GM19468 (cell line): Measurements from ENCODE around the gene TRIM33.
"Not testable (repeated sequence)": the region's sequence is repeated elsewhere in the genome, so short reads cannot be mapped to it uniquely, and the experiment has no call there.

ENCODE experiments used
- ATAC-seq: cut with Tn5 transposase; IDR thresholded peaks from one replicate; pipeline ENCODE4 v1.9.1; 2021; ENCODE audit warnings: mild to moderate bottlenecking, moderate library complexity, moderate number of reproducible peaks; ENCODE audit not compliant: unreplicated experiment; ENCODE audit errors: extremely low read depth

TRIM33 gene

DNA sequence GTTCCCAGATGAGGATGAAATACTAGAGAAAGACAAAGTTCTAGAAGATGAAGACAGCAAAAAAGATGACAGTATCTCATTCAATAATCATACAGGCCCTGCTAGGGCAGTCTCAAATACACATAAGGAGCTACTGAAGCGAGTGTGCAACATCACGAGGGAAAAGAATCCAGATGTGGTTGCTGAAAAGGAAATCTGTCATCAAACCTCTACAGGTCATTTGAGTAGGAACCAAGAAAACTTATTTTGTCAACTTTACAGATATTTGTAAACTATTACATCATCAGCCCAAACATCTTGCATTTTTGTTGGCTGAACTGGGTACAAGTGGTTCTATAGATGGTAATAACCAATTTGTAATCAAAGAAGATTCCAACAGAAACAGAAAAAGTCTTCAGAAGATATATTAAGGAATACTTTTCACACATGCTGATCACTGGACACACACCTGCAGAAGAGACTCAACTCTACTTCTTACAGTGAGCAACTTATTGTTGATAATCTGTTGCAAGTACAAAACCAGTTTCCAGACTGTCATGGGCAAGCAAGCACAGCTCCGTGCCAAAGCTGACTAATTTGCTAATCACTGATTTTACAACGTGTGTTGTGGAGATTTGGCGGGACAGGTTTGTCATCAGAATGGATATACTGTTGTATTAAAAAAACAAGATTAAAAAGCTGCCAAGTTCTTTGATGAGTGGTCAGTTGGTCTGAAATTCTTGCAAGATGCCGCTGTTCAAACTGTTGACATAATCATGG lies 42.1 kb downstream of the TRIM33 start:
- no peak for ATAC-seq

DNA sequence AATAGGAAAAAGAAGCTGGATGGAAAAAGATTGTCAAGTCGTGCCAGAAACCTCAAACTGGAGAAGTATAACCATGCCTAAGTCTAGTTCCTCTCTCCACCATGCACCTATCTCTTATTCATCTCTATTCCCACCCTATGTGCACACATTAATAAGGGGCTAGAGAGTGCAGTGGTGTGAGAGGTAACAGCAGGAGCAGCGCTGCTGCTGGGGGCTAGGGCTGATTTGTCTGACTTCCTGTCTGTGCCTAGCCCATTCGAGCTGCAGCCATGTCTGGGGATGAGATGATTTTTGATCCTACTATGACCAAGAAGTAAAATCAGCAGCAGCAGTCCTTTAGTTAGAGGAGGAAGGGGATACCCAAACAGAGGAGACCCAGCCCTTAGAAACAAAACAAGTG lies 43.0 kb downstream of the TRIM33 start:
- ATAC-seq = no peak

DNA sequence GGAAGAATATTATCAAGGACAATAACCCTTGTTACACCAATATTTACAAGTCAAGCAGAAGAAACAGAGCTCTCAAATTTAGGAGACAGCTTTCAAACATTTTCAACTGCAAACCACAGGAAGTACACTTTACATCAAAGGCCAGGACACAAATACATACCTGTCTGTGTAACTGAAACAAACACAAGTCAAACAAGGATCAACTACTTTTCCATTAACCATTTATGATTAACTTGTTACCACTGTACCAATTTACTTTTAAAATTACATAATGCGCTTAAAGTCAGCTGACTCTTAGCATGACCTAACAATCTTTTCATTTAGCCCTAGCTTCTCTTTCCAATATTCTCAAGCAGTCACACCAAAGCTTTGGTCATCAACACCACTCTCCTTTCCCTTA lies 43.5 kb downstream of the TRIM33 start:
- ATAC-seq = peak; percentile 21

DNA sequence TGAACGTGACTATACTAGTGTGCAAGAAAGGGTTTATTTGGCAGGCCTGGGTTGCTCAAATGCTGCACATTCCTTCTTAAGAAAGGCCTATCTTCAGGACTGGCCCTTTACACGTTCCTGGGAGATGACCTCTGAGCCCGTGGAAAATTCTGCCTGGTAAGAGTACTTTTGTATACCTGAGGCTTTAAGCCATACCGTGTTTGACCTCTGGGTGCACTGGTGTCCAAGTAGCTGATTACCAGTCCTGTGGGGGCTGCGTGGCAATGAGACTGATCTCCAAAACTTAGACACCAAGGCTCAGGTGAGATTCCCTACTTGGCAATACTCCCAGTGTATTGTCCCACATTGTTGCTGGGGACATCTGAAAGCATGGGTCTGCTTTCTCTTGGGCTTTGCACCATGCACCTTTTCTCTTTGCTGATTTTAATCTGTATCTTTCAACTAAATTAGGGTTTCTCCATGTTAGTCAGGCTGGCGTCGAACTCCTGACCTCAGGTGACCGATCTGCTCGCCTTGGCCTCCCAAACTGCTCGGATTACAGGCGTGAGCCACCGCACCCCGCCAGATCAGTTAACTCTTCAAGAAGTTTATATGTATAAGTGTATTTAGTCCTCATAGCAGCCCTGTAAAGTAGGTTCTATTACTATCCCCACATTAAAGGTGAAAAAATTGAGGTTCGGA lies 44.5 kb downstream of the TRIM33 start:
- ATAC-seq = no peak

DNA sequence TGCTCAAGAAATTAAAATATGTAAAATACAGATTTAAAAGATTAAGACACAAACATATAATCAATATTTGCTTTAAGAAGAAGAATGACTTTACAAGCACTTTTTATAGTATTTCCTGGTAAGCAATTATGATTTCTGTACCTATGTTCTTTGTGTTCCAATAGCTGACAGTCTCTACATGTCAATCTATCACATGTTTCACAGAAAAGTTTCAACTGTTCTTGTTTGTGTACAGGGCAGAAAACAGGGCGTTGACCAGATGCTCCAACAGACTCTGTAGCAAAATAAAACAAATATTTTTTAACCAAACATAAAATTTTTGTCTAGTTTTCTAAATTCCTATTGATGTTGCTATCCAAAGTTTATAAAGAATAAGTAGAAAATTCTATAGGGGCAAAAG lies 48.0 kb downstream of the TRIM33 start:
- no peak for ATAC-seq

DNA sequence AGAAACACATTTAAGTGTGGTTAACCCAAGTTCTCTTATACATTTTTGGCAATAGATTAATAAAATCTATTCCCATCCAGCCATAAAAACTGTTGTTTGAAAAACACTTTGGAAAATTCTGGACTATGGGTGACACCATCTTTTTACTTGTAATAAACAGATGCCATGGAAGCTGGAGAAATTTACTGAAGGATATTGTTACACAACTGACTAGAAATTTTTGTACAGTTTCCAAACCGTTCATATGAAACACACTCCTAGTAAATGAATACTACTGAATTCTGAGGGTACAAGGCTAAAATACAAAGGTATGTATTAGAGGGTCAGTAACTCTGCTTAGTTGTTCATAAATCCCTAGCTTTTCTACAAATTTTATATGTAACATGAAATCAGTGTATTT lies 48.7 kb downstream of the TRIM33 start:
- ATAC-seq = no peak

DNA sequence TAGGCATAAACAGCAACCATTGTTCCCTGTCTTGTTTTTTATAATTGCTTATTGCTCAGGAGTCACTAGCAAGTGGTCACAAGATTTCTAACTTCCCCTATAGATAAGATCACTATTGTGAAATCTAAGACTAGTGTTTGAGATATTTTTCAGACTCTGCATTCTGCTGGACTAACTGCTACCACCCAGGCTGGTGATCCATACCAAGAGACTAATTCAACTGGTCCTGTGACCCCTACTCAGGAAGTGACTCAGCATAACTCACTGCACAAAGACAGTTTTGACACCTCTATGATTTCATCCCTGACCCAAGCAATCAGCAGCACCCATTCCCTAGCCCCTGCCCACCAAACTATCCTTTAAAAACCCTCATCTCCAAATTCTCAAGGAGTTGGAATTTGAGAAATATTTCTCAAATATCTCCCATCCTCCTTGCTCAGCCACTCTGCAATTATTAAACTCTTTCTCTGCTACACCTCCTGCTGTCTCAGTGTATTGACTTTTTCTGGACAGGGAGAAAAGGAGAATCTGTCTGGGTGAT lies 52.7 kb downstream of the TRIM33 start:
- no peak for ATAC-seq

DNA sequence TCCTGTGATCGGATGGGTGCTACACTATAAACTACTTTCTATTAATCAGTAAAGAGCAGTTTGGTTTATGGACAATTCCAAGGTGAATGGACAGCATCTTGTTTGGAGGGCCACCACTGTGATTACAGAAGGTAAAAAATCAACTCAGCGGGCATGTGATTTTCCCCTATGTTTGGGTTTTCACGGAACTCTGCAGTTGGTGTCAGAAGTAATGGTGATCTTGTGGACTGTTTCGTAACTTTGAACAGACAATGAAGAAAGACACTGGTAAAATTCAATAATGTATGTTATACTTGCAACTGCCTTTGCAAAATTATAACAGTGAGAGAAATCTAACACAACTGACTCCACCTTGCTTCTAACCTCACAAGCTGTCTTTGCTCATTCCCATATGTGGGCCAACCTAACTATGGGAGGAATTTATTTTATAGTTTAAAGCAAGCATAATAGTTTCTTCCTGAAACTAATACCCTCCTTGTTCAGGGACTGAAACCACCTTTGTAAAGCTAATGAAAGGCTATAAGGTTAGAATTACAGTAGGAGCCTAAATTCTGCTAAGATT lies 53.2 kb downstream of the TRIM33 start:
- ATAC-seq = no peak

DNA sequence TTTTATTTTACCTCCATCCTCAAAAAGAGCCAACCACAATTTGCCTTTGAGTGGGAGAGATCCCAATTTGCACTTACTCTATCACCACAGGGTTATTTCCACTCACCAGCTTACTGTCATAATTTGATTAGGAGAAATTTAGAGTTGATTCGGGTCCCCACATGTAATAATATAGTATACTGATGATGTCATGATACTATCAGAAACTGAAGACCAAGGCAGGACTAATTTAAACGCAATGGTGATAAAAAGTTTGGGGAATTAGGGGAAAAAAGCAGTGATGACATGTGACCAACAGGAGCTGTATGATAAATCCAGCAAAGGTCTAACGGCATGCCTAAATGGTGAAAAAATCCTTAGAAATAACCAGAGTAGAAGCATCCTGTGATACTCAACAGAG lies 54.4 kb downstream of the TRIM33 start:
- ATAC-seq = no peak

DNA sequence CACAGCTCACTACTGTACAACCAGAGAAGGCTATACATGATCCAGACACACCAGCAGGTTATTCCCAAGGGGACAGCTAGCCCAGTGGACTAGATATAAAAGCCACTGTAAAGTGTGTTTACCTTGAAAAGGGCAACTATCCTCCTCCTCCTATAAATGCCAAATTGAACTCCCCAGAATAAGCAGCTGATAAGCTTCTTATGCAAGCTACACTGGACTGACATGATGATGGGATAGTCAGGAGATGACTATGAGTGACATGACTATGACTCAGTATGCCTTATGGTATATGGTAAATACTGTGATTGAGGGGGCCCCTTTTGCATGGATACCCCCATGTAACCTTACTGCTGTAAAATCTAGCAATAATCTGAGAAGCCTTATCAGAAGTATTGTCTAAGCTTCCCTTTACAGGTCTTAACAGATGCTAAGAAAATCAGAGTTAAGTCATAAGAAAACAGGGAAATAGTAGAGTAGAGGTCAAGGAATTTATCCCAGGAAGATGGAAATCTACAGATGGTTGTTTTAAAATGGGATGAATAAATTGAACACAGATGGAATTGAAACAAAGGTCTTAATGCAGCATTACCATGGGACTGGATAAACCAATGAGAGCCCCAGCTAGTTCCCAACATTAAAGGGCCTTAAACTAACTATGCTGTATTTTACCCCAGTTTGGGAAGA lies 55.8 kb downstream of the TRIM33 start:
- no peak for ATAC-seq

DNA sequence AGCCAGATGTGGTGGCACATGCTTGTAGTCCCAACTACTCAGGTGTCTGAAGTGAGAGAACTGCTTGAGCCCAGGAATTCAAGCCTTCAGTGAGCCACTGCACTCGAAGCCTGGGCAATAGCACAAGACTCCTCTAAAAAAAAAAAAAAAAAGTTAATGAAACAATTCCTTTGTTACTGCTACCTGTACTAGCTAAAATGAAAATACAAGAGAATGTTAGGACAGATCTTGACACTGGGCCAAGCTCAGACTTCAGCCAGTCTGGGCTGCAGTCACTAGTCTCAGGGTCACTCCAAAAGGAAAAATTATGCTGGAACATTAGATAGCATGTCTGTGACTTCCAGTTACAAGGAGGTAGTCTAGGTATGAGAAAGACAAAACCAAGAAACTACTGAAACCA lies 56.5 kb downstream of the TRIM33 start:
- no peak for ATAC-seq

DNA sequence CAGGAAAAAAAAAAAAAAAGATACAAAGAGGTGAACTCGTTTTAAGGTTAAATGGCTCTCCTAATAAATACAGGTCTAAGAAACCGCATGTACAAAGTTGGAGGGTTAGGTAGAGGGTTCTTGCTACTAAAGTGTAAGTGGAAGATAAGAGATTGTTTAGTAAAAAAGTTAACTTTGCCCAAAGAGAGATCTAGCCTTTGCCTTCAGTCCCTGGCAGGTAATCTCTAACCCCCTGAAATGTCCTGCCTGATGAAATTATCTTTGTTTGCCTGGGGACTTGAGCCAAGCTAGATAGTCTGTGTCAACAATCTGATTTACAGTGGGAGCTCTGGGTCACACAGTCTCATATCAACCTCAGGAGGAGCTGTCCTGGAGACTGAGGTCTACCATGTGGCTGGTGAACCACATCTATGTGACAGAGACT lies 57.6 kb downstream of the TRIM33 start:
- no peak for ATAC-seq

DNA sequence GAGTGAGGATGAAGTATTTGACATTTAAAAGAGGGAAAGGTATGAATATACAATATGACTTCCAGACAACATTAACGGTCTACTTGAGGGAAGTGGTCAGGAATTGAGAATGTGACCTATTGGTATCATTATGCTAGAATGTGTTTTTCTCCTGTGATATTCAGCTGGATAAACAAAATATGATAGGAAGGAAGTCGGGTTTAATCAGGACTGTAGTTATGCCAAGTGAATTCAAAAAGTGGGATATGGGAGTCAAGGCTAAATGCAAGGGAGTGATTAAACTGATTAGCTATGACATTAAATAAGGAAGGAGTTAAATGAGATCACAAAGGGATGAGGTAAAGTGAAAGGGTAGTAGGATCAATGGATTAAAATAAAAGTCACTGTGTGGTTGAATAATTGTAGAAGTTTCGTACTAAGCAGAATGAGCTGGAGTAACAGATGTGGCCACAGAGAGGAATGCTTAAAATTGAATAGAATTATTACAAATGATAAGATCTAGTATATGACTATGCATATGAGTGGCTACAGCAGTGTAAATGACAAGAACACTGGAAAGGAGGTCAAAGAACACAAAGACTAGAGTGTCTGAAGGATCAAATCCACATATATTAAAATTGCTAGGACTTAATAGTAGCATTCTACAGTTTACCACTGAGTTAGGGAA lies 62.5 kb downstream of the TRIM33 start:
- ATAC-seq = no peak

DNA sequence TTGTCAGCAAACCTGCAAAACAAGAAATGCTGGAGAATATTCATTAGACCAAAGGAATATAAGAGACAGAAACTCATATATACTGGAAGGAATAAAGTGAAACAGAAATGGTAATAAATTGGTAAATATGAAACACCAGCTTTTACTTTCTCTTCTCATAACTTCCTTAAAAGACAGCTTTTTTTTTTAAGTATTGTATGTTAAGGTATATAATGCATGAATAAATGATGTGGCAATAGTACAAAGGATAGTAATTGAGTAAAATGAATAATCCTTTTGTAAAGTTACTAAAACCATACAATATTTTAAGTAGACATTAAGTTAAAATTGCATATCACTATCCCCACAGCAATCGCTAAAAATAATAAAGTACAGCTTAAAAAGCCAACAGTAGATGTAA lies 64.8 kb downstream of the TRIM33 start:
- no peak for ATAC-seq

DNA sequence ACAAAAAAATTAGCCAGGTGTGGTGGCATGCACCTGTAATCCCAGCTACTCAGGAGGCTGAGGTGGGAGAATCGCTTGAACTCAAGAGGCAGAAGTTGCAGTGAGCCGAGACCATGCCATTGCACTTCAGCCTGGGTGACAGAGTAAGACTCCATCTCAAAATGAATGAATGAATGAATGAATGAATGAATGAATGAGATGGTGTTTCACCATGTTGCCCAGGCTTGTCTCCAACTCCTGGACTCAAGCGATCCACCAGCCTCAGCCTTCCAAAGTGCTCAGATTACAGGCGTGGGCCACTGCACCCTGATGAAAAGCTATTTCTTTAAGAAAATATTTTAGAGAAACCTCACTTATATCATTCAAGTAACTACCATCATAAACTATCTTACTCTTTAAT lies 67.8 kb downstream of the TRIM33 start:
- ATAC-seq = not testable (repeated sequence)

DNA sequence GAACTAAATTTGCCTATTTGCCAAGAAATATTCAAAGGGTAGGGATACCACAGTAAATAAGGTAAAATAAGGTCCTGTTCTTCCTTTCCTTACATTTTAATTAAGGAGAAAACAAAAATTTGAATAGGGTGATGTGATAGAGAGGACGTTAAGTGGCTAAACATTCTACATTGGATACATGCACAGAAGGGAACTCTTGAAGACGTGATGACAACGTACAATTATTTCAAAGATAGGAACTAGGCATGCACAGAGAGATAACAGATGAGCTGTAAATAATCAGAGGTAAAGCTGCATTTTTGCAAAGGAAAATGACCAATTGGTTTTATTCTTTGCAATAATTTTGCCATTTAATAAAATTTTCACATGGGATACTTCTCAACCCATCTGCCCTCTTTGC lies 69.7 kb downstream of the TRIM33 start:
- ATAC-seq = no peak

DNA sequence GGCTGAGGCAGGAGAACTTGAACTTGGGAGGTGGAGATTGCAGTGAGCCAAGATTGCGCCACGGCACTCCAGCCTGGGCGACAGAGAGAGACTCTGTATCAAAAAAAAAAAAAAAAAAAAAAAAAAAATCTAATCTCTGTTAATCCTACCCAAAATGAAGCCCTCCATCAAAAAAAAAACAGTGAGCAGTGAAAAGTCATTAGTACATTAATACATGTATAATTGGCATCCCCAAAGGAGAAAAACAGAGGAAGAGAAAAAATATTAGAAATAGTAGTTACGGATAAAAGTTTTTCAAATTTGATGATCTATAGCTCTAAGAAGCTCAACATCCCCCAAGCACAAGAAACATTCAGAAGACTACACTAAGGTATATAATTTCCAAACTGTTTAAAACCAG lies 71.6 kb downstream of the TRIM33 start:
- no peak for ATAC-seq

DNA sequence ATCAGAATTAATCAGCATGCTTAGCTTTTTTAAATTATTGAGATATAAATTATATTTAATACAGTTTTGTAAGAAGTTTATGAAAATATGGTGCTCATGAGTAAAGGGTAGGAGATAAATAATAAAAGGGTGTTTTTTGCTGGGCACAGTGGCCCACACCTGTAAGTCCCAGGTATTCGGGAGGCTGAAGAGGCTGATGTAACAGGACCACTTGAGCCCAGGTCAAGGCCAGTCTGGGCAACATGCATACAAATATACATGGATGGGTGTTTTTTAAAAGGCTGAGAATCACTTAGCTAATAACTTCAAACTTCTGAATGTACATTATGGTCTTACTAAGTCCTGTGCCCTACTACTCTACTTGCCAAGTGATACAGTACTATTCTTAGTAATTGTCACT lies 73.2 kb downstream of the TRIM33 start:
- no peak for ATAC-seq

DNA sequence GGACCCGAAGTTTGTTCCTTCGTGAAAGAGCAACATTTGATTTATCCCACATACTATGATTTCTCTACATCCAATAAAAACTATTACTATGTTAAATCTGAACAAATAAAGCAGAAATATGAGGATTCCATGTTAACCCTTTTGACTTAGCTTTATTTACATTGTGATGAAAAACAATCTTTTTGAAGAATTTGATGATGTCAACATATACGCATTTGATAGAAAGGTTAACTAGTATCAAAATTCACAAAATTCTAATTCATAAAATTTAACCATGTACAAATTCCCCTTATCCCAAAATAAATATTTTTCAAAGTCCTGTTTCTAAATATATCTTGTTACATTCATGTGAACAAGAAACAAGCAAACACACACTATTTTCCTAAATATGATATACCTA lies 74.2 kb downstream of the TRIM33 start:
- ATAC-seq = no peak

DNA sequence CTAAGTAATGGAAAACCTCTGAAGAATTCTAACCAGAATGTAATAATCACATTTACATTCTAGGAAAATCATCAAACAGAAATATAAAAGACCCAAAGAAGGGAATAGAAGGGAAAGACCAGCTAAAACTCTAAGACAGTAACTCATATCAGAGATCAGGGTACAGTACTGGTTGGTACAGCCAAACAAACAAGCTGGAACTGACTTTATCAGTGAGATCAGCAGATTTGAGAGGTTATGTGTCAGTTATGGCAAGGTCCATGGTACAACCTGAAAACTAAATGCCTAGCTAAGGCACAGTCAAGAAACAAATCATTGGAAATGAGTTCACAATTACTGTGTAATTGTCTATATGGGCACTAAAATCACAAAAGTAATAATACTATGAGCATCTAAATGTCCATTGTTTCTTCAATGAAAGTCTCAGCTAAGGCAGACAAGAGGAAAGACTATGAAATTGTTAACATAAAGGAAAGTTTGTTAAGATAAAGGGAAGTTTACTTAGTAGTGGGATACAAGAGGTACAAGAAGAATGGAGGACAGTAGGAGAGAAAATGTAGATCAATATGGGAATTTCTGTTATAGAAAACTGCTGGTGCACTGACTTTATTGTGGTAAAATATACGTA lies 75.8 kb downstream of the TRIM33 start:
- no peak for ATAC-seq
